MV-4-11 (cell line): ENCODE data around the gene PDIK1L.
A peak's percentile ranks its signal among the peaks of the same experiment; 100 is the strongest.

Experiments
- DNase-seq: peaks from one replicate; lab custom pipeline; 2025; lab: John Stamatoyannopoulos, UW

Gene PDIK1L

GRCh38 chr1:26111530-26112406 is at the start of gene PDIK1L:
Gene PDIK1L (plus strand): TSS chr1:26111824. CDS start chr1:26114309, 2,485 bp downstream.
- peak; percentile 90 for DNase-seq

- DNase-seq: no peak
Observed at GRCh38 chr1:26064553-26064952, 47.1 kb upstream of the PDIK1L start.

GRCh38 chr1:26066160-26066559 is 45.5 kb upstream of the PDIK1L start:
- DNase-seq: no peak

GRCh38 chr1:26066857-26067256 is 44.8 kb upstream of the PDIK1L start:
- DNase-seq: no peak

GRCh38 chr1:26067432-26067911 is 44.2 kb upstream of the PDIK1L start, which contains the start of gene TRIM63:
Gene TRIM63 (minus strand): TSS chr1:26067630. CDS start chr1:26067494, 136 bp downstream.
- DNase-seq: no peak

- DNase-seq: no peak
Observed at GRCh38 chr1:26069941-26070295, 41.7 kb upstream of the PDIK1L start.

- peak; percentile 29 for DNase-seq
Observed at GRCh38 chr1:26070296-26070962, 41.2 kb upstream of the PDIK1L start.

- DNase-seq: no peak
Observed at GRCh38 chr1:26070963-26071342, 40.7 kb upstream of the PDIK1L start.

- DNase-seq: no peak
Observed at GRCh38 chr1:26072305-26072704, 39.3 kb upstream of the PDIK1L start.

- no peak for DNase-seq
Observed at GRCh38 chr1:26075421-26076144, 36.0 kb upstream of the PDIK1L start.

- DNase-seq: no peak
Observed at GRCh38 chr1:26077524-26077923, 34.1 kb upstream of the PDIK1L start.

GRCh38 chr1:26078286-26079177 is 33.1 kb upstream of the PDIK1L start:
- DNase-seq: no peak

GRCh38 chr1:26079178-26079563 is 32.5 kb upstream of the PDIK1L start:
- no peak for DNase-seq

GRCh38 chr1:26079960-26080814 is 31.4 kb upstream of the PDIK1L start:
- DNase-seq: no peak

- DNase-seq: peak; percentile 5
Observed at GRCh38 chr1:26081267-26082019, 30.2 kb upstream of the PDIK1L start.

- DNase-seq: no peak
Observed at GRCh38 chr1:26082020-26082350, 29.6 kb upstream of the PDIK1L start.

GRCh38 chr1:26083208-26083607 is 28.4 kb upstream of the PDIK1L start:
- no peak for DNase-seq

GRCh38 chr1:26084091-26084561 is 27.5 kb upstream of the PDIK1L start:
- no peak for DNase-seq

GRCh38 chr1:26084844-26085243 is 26.8 kb upstream of the PDIK1L start:
- no peak for DNase-seq

GRCh38 chr1:26089125-26089524 is 22.5 kb upstream of the PDIK1L start:
- DNase-seq: no peak
